ENCODE data around the gene DOK7.

DNA sequence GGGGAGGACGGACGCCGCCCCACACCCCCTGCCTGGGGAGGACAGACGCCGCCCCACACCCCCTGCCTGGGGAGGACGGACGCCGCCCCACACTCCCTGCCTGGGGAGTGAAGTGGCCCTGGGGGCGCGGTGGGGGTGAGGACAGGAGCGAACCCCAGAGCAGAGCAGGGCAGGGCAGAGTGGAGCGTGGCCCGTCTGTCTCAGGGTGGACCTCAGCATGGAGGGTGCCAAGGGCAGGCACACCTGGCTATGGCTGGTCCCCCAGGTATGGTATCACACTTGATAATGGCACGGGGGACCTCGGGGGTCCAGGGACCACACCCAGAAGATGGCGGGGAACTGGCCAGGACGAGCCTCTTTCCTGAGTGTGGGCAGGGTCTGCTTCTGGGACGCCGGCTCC, 59.5 kb downstream of the DOK7 start:
- TF ChIP-seq, protein P1, sequence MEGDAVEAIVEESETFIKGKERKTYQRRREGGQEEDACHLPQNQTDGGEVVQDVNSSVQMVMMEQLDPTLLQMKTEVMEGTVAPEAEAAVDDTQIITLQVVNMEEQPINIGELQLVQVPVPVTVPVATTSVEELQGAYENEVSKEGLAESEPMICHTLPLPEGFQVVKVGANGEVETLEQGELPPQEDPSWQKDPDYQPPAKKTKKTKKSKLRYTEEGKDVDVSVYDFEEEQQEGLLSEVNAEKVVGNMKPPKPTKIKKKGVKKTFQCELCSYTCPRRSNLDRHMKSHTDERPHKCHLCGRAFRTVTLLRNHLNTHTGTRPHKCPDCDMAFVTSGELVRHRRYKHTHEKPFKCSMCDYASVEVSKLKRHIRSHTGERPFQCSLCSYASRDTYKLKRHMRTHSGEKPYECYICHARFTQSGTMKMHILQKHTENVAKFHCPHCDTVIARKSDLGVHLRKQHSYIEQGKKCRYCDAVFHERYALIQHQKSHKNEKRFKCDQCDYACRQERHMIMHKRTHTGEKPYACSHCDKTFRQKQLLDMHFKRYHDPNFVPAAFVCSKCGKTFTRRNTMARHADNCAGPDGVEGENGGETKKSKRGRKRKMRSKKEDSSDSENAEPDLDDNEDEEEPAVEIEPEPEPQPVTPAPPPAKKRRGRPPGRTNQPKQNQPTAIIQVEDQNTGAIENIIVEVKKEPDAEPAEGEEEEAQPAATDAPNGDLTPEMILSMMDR (IDR thresholded peaks at IDR 0.05): no peak
- TF ChIP-seq EP300 (IDR thresholded peaks at IDR 0.05): no peak
